OCI-LY3 (cell line): ENCODE results near the gene ADCY9.

Source experiments
- H2AFZ ChIP-seq: fragments of 200-600, 300-600 bp; shearing (Covaris generic); 2 replicates; pipeline ENCODE4 v1.6.0; 2014; ENCODE audit warnings: antibody characterized with exemption, low read depth, low read length
- H3K27ac ChIP-seq: fragments of 200-600, 300-600 bp; sonication (generic); 2 replicates; pipeline ENCODE4 v1.5.1; 2014; ENCODE audit warnings: mild to moderate bottlenecking, low read length, moderate library complexity, mixed read lengths
- H3K27me3 ChIP-seq: fragments of 200-600, 300-600 bp; sonication (generic); 2 replicates; pipeline ENCODE4 v1.6.1; 2014; ENCODE audit warnings: low read depth, low read length, mixed read lengths
- H3K36me3 ChIP-seq: fragments of 200-600, 300-600 bp; sonication (generic); replicated peaks from 2 replicates; pipeline ENCODE3; 2014; ENCODE audit warnings: low read depth, low read length, mixed read lengths
- H3K4me1 ChIP-seq: fragments of 300-600, 200-600 bp; sonication (generic); 2 replicates; pipeline ENCODE4 v1.6.1; 2014; ENCODE audit warnings: low read length, mixed read lengths
- H3K4me2 ChIP-seq: fragments of 200-600, 300-600 bp; sonication (generic); 2 replicates; pipeline ENCODE4 v1.6.1; 2014; ENCODE audit warnings: low read length, mixed read lengths
- H3K4me3 ChIP-seq: fragments of 300-600, 200-600 bp; sonication (generic); 2 replicates; pipeline ENCODE4 v1.5.1; 2014; ENCODE audit warnings: antibody characterized with exemption, mild to moderate bottlenecking, low read length, moderate library complexity
- H3K79me2 ChIP-seq: fragments of 300-600, 200-600 bp; shearing (Covaris generic); 2 replicates; pipeline ENCODE4 v1.6.1; 2014; ENCODE audit warnings: mild to moderate bottlenecking, low read length, mixed read lengths
- H3K9ac ChIP-seq: fragments of 300-600, 200-600 bp; shearing (Covaris generic); 2 replicates; pipeline ENCODE4 v1.6.0; 2014; ENCODE audit warnings: mild to moderate bottlenecking, low read length, moderate library complexity
- H3K9me3 ChIP-seq: fragments of 200-600, 300-600 bp; shearing (Covaris generic); 2 replicates; pipeline ENCODE4 v1.6.1; 2014; ENCODE audit warnings: low read length, mixed read lengths; ENCODE audit not compliant: insufficient read depth
- H4K20me1 ChIP-seq: fragments of 200-600, 300-600 bp; sonication (generic); 2 replicates; pipeline ENCODE4 v1.6.1; 2016; ENCODE audit warnings: low read length, mixed read lengths; ENCODE audit not compliant: insufficient read depth
- EZH2phosphoT487 ChIP-seq: fragments of 200-600 bp; shearing (Covaris generic); IDR thresholded peaks from 2 replicates; pipeline ENCODE4 v1.6.1; 2018; ENCODE audit warnings: antibody characterized with exemption, mixed run types, low read depth
- TF ChIP-seq, protein P1 (sequence below): fragments of 200-600, 300-600 bp; sonication (generic); IDR thresholded peaks from 2 replicates; pipeline ENCODE4 v1.5.1; 2014; ENCODE audit warnings: antibody characterized with exemption, low read length, low read depth

The ADCY9 gene

DNA sequence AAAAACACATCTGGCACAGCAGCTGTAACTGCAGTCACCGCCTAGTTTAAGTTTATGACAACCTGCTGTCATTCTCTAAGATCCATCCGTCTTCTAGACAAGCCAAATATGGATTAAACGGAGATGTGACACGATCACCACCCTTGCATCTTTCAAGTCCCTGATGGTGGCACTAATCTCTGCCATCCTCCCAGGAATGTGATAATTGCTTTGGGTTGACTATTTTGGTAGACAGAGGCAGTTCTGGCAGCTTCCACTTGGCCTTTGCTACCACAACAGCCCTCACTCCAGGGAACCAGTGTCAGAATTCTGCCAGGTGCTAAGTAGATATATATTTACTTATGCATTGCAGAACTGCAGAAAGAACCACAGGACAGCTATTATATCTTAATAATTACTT, 81.3 kb downstream of the ADCY9 start:
- H3K36me3 ChIP-seq, result no peaks in the 10 kb centered on the region
- H3K4me2 ChIP-seq, result no peak overlapping the region
- no peaks in the 10 kb centered on the region for H3K9me3 ChIP-seq
- H4K20me1 ChIP-seq, result no peaks in the 10 kb centered on the region
- H3K79me2 ChIP-seq, result no peaks in the 10 kb centered on the region
- H3K27me3 ChIP-seq, result 0 out of 2 replicates have a peak, but pooled peaks cover 6% of the 10 kb centered on the region
- TF ChIP-seq EZH2phosphoT487, result no peak
- TF ChIP-seq, protein P1, sequence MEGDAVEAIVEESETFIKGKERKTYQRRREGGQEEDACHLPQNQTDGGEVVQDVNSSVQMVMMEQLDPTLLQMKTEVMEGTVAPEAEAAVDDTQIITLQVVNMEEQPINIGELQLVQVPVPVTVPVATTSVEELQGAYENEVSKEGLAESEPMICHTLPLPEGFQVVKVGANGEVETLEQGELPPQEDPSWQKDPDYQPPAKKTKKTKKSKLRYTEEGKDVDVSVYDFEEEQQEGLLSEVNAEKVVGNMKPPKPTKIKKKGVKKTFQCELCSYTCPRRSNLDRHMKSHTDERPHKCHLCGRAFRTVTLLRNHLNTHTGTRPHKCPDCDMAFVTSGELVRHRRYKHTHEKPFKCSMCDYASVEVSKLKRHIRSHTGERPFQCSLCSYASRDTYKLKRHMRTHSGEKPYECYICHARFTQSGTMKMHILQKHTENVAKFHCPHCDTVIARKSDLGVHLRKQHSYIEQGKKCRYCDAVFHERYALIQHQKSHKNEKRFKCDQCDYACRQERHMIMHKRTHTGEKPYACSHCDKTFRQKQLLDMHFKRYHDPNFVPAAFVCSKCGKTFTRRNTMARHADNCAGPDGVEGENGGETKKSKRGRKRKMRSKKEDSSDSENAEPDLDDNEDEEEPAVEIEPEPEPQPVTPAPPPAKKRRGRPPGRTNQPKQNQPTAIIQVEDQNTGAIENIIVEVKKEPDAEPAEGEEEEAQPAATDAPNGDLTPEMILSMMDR, result no peak
- no peak overlapping the region for H3K9ac ChIP-seq
- H3K27ac ChIP-seq, result no peak overlapping the region
- no peak overlapping the region for H2AFZ ChIP-seq
- H3K4me3 ChIP-seq, result no peak overlapping the region
- no peaks in the 10 kb centered on the region for H3K4me1 ChIP-seq

DNA sequence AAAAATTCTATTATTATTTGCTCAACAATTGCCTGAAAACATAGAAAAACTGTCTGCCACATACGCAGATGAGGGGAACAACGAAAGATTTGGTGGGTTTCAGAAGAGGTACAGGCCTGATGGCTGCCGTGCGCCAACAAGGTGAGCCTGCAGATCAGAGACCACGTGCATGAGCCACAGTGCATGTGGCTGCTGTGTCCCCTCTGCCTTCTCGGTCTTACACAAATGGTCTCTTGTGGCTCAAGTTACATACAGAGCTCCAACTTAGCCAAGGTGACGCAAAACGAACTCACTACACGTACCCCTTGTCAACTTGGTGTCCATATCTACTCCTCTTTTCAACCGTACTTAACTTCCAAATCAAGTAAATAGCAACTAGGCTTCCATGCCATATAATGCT, 82.3 kb downstream of the ADCY9 start:
- no peaks in the 10 kb centered on the region for H3K9me3 ChIP-seq
- H3K79me2 ChIP-seq, result no peaks in the 10 kb centered on the region
- no peak overlapping the region for H3K4me3 ChIP-seq
- no peaks in the 10 kb centered on the region for H4K20me1 ChIP-seq
- no peak overlapping the region for H3K9ac ChIP-seq
- no peak overlapping the region for H2AFZ ChIP-seq
- TF ChIP-seq, protein P1, result no peak
- no peak for TF ChIP-seq EZH2phosphoT487
- no peaks in the 10 kb centered on the region for H3K36me3 ChIP-seq
- 0 out of 2 replicates have a peak, but pooled peaks cover 6% of the 10 kb centered on the region for H3K27me3 ChIP-seq
- H3K4me2 ChIP-seq, result no peak overlapping the region
- no peak overlapping the region for H3K27ac ChIP-seq
- no peaks in the 10 kb centered on the region for H3K4me1 ChIP-seq

DNA sequence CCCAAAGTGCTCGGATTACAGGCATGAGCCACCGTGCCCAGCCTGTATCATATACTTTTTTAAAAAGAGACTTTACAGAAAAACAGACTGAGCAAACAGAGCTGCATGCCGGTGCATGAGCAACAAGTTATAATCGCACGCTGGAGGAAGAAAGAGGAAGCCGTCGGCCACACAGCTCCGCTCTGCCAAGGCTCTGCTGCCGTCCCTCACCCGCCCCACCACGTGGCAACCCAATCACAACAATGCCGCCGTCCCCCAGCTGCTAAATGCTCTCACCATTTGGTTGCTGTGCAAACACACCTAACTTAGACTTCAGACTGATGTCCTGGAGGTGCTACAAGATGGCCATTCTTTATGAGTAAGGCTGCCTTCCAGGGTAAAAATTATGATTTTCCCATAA, 83.5 kb downstream of the ADCY9 start:
- TF ChIP-seq EZH2phosphoT487, result no peak
- TF ChIP-seq, protein P1, result no peak
- no peaks in the 10 kb centered on the region for H3K36me3 ChIP-seq
- no peak overlapping the region for H3K4me2 ChIP-seq
- H3K79me2 ChIP-seq, result no peaks in the 10 kb centered on the region
- no peak overlapping the region for H3K27ac ChIP-seq
- no peak overlapping the region for H2AFZ ChIP-seq
- no peak overlapping the region for H3K4me3 ChIP-seq
- H3K4me1 ChIP-seq, result no peaks in the 10 kb centered on the region
- H3K9me3 ChIP-seq, result no peaks in the 10 kb centered on the region
- no peak overlapping the region for H3K9ac ChIP-seq
- 0 out of 2 replicates have a peak, but pooled peaks cover 6% of the 10 kb centered on the region for H3K27me3 ChIP-seq
- no peaks in the 10 kb centered on the region for H4K20me1 ChIP-seq

DNA sequence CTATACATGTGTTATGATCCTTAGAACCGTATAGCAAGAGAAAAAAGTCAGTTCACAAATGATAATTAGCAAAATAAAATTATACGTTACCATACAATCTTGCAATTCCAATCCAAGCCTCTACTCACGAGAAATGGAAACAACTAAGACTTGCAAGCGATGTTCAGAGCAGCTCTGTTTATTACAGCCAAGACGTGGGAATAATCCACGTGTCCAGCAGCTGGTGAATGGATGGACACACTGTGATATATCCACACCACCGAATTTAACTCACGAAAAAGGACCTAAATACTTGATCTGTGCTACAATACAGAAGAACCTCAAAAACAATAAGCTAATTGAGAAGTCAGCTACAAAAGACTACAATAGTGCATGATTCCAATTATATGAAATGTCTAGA, 88.1 kb downstream of the ADCY9 start:
- Histone ChIP-seq H3K27ac (no peak overlapping the region), H3K4me2 (no peak overlapping the region), H3K36me3 (no peaks in the 10 kb centered on the region), H3K79me2 (no peaks in the 10 kb centered on the region), H3K9me3 (no peaks in the 10 kb centered on the region), H3K4me3 (no peak overlapping the region), H3K9ac (no peak overlapping the region), H4K20me1 (no peaks in the 10 kb centered on the region), H3K27me3 (0 out of 2 replicates have a peak, but pooled peaks cover 6% of the 10 kb centered on the region), H2AFZ (no peak overlapping the region), H3K4me1 (no peaks in the 10 kb centered on the region)
- TF ChIP-seq EZH2phosphoT487, result no peak
- TF ChIP-seq, protein P1, result no peak
